Parathyroid adenoma (tissue), 2 donors: ENCODE data around the gene C2CD4D.
"Not testable (repeated sequence)": the region's sequence is repeated elsewhere in the genome, so short reads cannot be mapped to it uniquely, and the experiment has no call there.

Source experiments
- H2AFZ ChIP-seq: fragments of 300-600 bp; sonication (generic); one replicate; pipeline ENCODE4 v1.7.0; 2017; ENCODE audit warnings: antibody characterized with exemption, mild to moderate bottlenecking
- H3K27ac ChIP-seq: fragments of 300-600 bp; sonication (generic); one replicate; pipeline ENCODE4 v1.7.0; 2017
- H3K27me3 ChIP-seq: fragments of 300-600 bp; sonication (generic); one replicate; pipeline ENCODE4 v1.7.0; 2017; ENCODE audit warnings: low read length; ENCODE audit not compliant: control insufficient read depth, insufficient read depth
- H3K36me3 ChIP-seq: fragments of 300-600 bp; sonication (generic); one replicate; pipeline ENCODE4 v1.7.0; 2017; ENCODE audit warnings: low read length; ENCODE audit not compliant: control insufficient read depth, insufficient read depth
- H3K4me1 ChIP-seq: fragments of 300-600 bp; sonication (generic); one replicate; pipeline ENCODE4 v1.7.0; 2017; ENCODE audit warnings: control low read depth
- H3K4me2 ChIP-seq: fragments of 300-600 bp; sonication (generic); one replicate; pipeline ENCODE4 v1.7.0; 2017; ENCODE audit warnings: low read length
- H3K4me3 ChIP-seq: fragments of 300-600 bp; sonication (generic); one replicate; pipeline ENCODE4 v1.7.0; 2017; ENCODE audit warnings: low read depth, low read length
- H3K79me2 ChIP-seq: fragments of 300-600 bp; sonication (generic); one replicate; pipeline ENCODE4 v1.7.0; 2017; ENCODE audit warnings: control low read depth
- H3K9ac ChIP-seq: fragments of 300-600 bp; sonication (generic); one replicate; pipeline ENCODE4 v1.7.0; 2017; ENCODE audit warnings: mild to moderate bottlenecking
- H3K9me3 ChIP-seq: fragments of 300-600 bp; sonication (generic); one replicate; pipeline ENCODE4 v1.7.0; 2017; ENCODE audit warnings: low read length; ENCODE audit not compliant: control insufficient read depth
- CTCF ChIP-seq: fragments of 300-600 bp; sonication (generic); IDR thresholded peaks from one replicate; pipeline ENCODE4 v1.7.0; 2017; ENCODE audit warnings: antibody characterized with exemption, mild to moderate bottlenecking
- donor health status: primary hyperparathyroidism.

Gene C2CD4D

GRCh38 chr1:151858886-151859665, 19.5 kb upstream of the C2CD4D start:
- Histone ChIP-seq H3K4me1 (no peaks in the 10 kb centered on the region), H3K36me3 (no peaks in the 10 kb centered on the region)
- no peak for TF ChIP-seq CTCF

GRCh38 chr1:151858030-151858746, 18.6 kb upstream of the C2CD4D start:
- no peak overlapping the region for H3K27ac ChIP-seq
- H3K4me3 ChIP-seq = no peak overlapping the region
- no peak overlapping the region for H3K9ac ChIP-seq
- no peak for TF ChIP-seq CTCF
- H3K9me3 ChIP-seq = no peaks in the 10 kb centered on the region
- no peaks in the 10 kb centered on the region for H3K79me2 ChIP-seq
- no peaks in the 10 kb centered on the region for H3K36me3 ChIP-seq
- no peak overlapping the region for H3K4me2 ChIP-seq
- H3K4me1 ChIP-seq = no peaks in the 10 kb centered on the region
- H3K27me3 ChIP-seq = no peaks in the 10 kb centered on the region
- H2AFZ ChIP-seq = no peak overlapping the region

More at GRCh38 chr1:151858886-151859665, 19.5 kb upstream of the C2CD4D start:
- no peak overlapping the region for H3K9ac ChIP-seq
- H3K4me2 ChIP-seq = no peak overlapping the region
- H3K4me3 ChIP-seq = no peak overlapping the region
- H3K9me3 ChIP-seq = no peaks in the 10 kb centered on the region
- H3K27ac ChIP-seq = no peak overlapping the region
- H3K79me2 ChIP-seq = no peaks in the 10 kb centered on the region
- H2AFZ ChIP-seq = no peak overlapping the region
- no peaks in the 10 kb centered on the region for H3K27me3 ChIP-seq

GRCh38 chr1:151855933-151856332, 16.3 kb upstream of the C2CD4D start:
- no peak for TF ChIP-seq CTCF
- no peaks in the 10 kb centered on the region for H3K27me3 ChIP-seq
- no peak overlapping the region for H2AFZ ChIP-seq
- no peaks in the 10 kb centered on the region for H3K9me3 ChIP-seq
- no peaks in the 10 kb centered on the region for H3K79me2 ChIP-seq
- no peak overlapping the region for H3K4me2 ChIP-seq
- H3K4me3 ChIP-seq = no peak overlapping the region
- no peak overlapping the region for H3K9ac ChIP-seq
- no peak overlapping the region for H3K27ac ChIP-seq
- no peaks in the 10 kb centered on the region for H3K4me1 ChIP-seq
- no peaks in the 10 kb centered on the region for H3K36me3 ChIP-seq

- H3K27ac ChIP-seq, H3K4me2 ChIP-seq, H3K9me3 ChIP-seq, H3K36me3 ChIP-seq, H2AFZ ChIP-seq, H3K4me1 ChIP-seq, H3K79me2 ChIP-seq, H3K4me3 ChIP-seq, H3K27me3 ChIP-seq, H3K9ac ChIP-seq: not testable (repeated sequence)
Measured at GRCh38 chr1:151855516-151855915, 15.9 kb upstream of the C2CD4D start.

GRCh38 chr1:151854658-151855057, 15.0 kb upstream of the C2CD4D start:
- no peak overlapping the region for H3K27ac ChIP-seq
- no peaks in the 10 kb centered on the region for H3K4me1 ChIP-seq
- H3K9me3 ChIP-seq = no peaks in the 10 kb centered on the region
- H3K27me3 ChIP-seq = no peaks in the 10 kb centered on the region
- H3K4me2 ChIP-seq = no peak overlapping the region
- H3K9ac ChIP-seq = no peak overlapping the region
- H3K36me3 ChIP-seq = no peaks in the 10 kb centered on the region
- no peak overlapping the region for H2AFZ ChIP-seq
- no peak for TF ChIP-seq CTCF
- H3K79me2 ChIP-seq = no peaks in the 10 kb centered on the region
- H3K4me3 ChIP-seq = no peak overlapping the region
